A549 (cell line): ENCODE results near the gene DCBLD2. TPM values are rescaled to one million over a fixed set of nuclear protein-coding genes. Genes with fewer than 3 reads are reported as not detected.

Source experiments
- ATAC-seq, 2 experiments: fragments of 200-7000 bp in 1 of 2; fragments of >200 bp in 1 of 2; cut with Nextera tagmentation in 1 of 2; cut with Tn5 transposase in 1 of 2; 3 replicates each; pipeline versions ENCODE4 v1.8.0 to v1.9.1; 2018 to 2020; ENCODE audit warnings: mild to moderate bottlenecking in 1 of 2, moderate library complexity in 1 of 2
- CTCF ChIA-PET: fragments of 300-600 bp; sonication (Branson Sonifier 250); formaldehyde crosslinking; extraction: SDS; loops from one replicate; lab custom pipeline; 2021; ENCODE audit warnings: antibody characterized with exemption, inconsistent platforms; lab: Yijun Ruan, JAX
- POLR2A ChIA-PET: fragments of 350-600 bp; formaldehyde crosslinking; extraction: SDS; loops from one replicate; lab custom pipeline; 2021; ENCODE audit warnings: antibody characterized with exemption, inconsistent platforms; lab: Yijun Ruan, JAX
- DNase-seq, 2 experiments: peaks; one replicate each; pipeline versions ENCODE4 v3.0.0 to v3.0.0-alpha.2; 2011 to 2016; ENCODE audit warnings: low read depth in 1 of 2, low spot score in 1 of 2
- FAIRE-seq: peaks from 2 replicates; lab custom pipeline; 2011; peaks lifted over from hg19 to GRCh38; lab: Jason Lieb, UNC
- H3K27ac ChIP-seq, 2 experiments: fragments of >200 bp; sonication (Bioruptor Twin); formaldehyde crosslinking; 3 replicates each; pipeline ENCODE4 v1.5.1; 2016 to 2017
- H3K4me1 ChIP-seq: fragments of >200 bp; sonication (Bioruptor Twin); formaldehyde crosslinking; 3 replicates; pipeline ENCODE4 v1.6.1; 2016
- H3K4me2 ChIP-seq: fragments of >200 bp; sonication (Bioruptor Twin); formaldehyde crosslinking; 3 replicates; pipeline ENCODE4 v1.6.1; 2016
- H3K4me3 ChIP-seq: fragments of >200 bp; sonication (Bioruptor Twin); formaldehyde crosslinking; 3 replicates; pipeline ENCODE4 v1.5.1; 2016
- H3K9me3 ChIP-seq: fragments of >200 bp; sonication (Bioruptor Twin); formaldehyde crosslinking; 3 replicates; pipeline ENCODE4 v1.6.1; 2016
- BHLHE40 ChIP-seq: IDR thresholded peaks from 2 replicates; pipeline ENCODE4 v1.6.1; 2012; ENCODE audit warnings: low read depth, low read length, inconsistent platforms
- CBX8 ChIP-seq: fragments of 200-600 bp; sonication (generic); IDR thresholded peaks from 2 replicates; pipeline ENCODE4 v1.6.1; 2016
- CHD4 ChIP-seq: fragments of 200-600 bp; sonication (generic); IDR thresholded peaks from 2 replicates; pipeline ENCODE4 v1.6.1; 2016; ENCODE audit warnings: antibody characterized with exemption, mild to moderate bottlenecking, borderline replicate concordance
- FOSL2 ChIP-seq, 2 experiments: fragments of 450-650 bp in 1 of 2; fragments of >200 bp in 1 of 2; sonication (Bioruptor Twin) in 1 of 2; formaldehyde crosslinking; IDR thresholded peaks; 2 replicates each; pipeline versions ENCODE4 v1.5.0 to v1.6.1; 2016 to 2020; ENCODE audit warnings: mild to moderate bottlenecking in 1 of 2, moderate library complexity in 1 of 2
- HMGXB4 ChIP-seq: fragments of 250-450 bp; sonication (Bioruptor Pico); IDR thresholded peaks from 2 replicates; pipeline ENCODE4 v1.5.0; 2021; ENCODE audit warnings: mild to moderate bottlenecking, moderate library complexity, borderline replicate concordance
- HOXA7 ChIP-seq: fragments of 250-450 bp; sonication (Bioruptor Pico); IDR thresholded peaks from 2 replicates; pipeline ENCODE4 v1.5.0; 2020; ENCODE audit warnings: mild to moderate bottlenecking, moderate library complexity
- HOXB13 ChIP-seq: fragments of 250-450 bp; sonication (Bioruptor Pico); IDR thresholded peaks from 2 replicates; pipeline ENCODE4 v1.5.0; 2020; ENCODE audit warnings: low read depth, mild to moderate bottlenecking, moderate library complexity
- KDM1A ChIP-seq: fragments of 200-600 bp; sonication (generic); IDR thresholded peaks from 2 replicates; pipeline ENCODE4 v1.6.1; 2016; ENCODE audit warnings: low read depth, mild to moderate bottlenecking
- MAX ChIP-seq: IDR thresholded peaks from 2 replicates; pipeline ENCODE4 v1.6.1; 2012
- MYC ChIP-seq: IDR thresholded peaks from 2 replicates; pipeline ENCODE4 v1.6.1; 2012; ENCODE audit warnings: mild to moderate bottlenecking, inconsistent platforms, low read length, improper control_type of control experiment, borderline replicate concordance
- RCOR1 ChIP-seq: fragments of 150-350 bp; IDR thresholded peaks from 2 replicates; pipeline ENCODE4 v1.6.1; 2014; ENCODE audit warnings: antibody characterized with exemption, low read length, low read depth
- REST ChIP-seq: fragments of 200-600 bp; sonication (generic); IDR thresholded peaks from 2 replicates; pipeline ENCODE4 v1.6.1; 2016; ENCODE audit warnings: antibody characterized with exemption, mild to moderate bottlenecking, moderate library complexity
- RFX5 ChIP-seq: fragments of 450-650 bp; IDR thresholded peaks from 2 replicates; pipeline ENCODE4 v1.7.1; 2014; ENCODE audit warnings: antibody characterized with exemption, mild to moderate bottlenecking, moderate library complexity
- RNF2 ChIP-seq: fragments of 200-600 bp; sonication (generic); IDR thresholded peaks from 2 replicates; pipeline ENCODE4 v1.6.1; 2016; ENCODE audit warnings: low read depth, mild to moderate bottlenecking, antibody characterized with exemption, moderate library complexity, borderline replicate concordance
- TFCP2L1 ChIP-seq: fragments of 250-450 bp; sonication (Bioruptor Pico); IDR thresholded peaks from 2 replicates; pipeline ENCODE4 v1.5.0; 2021; ENCODE audit warnings: mild to moderate bottlenecking
- USF2 ChIP-seq: fragments of 450-650 bp; IDR thresholded peaks from 2 replicates; pipeline ENCODE4 v1.6.1; 2014; ENCODE audit warnings: antibody characterized with exemption
- ZFP36 ChIP-seq: fragments of 450-650 bp; IDR thresholded peaks from 2 replicates; pipeline ENCODE4 v1.6.1; 2014; ENCODE audit warnings: borderline replicate concordance; ENCODE audit not compliant: partially characterized antibody
- ZSCAN20 ChIP-seq: fragments of 250-450 bp; sonication (Bioruptor Pico); IDR thresholded peaks from 2 replicates; pipeline ENCODE4 v1.8.0; 2022; ENCODE audit warnings: mild to moderate bottlenecking, moderate library complexity
- WGBS: methylation state at CpG from one replicate; pipeline ENCODE4 v1.1.6; 2017; ENCODE audit errors: missing lambda C conversion rate; 5-methylcytosine and 5-hydroxymethylcytosine counted together
- polyA plus RNA-seq, 4 experiments: library from polyadenylated mRNA; depleted of rRNA in 3 of 4; stranded (reverse); fragments of >200 nt; fragmentation: RNase III in 1 of 4; extraction: RNeasy Plus Mini Kit Qiagen cat#74134 plus additional on column Dnase treatment in 1 of 4; gene quantifications; 2 replicates in 3 of 4; 3 replicates in 1 of 4; pipeline ENCODE4 v1.2.3, GENCODE V29; 2011 to 2017
- TF ChIP-seq, protein P1 (sequence below): fragments of 250-450 bp; sonication (Bioruptor Pico); IDR thresholded peaks from 2 replicates; pipeline ENCODE4 v1.5.0; 2020; ENCODE audit warnings: low read depth, mild to moderate bottlenecking, moderate library complexity
- TF ChIP-seq, protein P2 (sequence below): IDR thresholded peaks from 2 replicates; pipeline ENCODE4 v1.6.1; 2012; ENCODE audit warnings: low read depth, borderline replicate concordance

The DCBLD2 gene
- polyA plus RNA-seq, 2 of the 4 experiments (the other 2 are of a cell fraction): 266 to 623 TPM

DNA sequence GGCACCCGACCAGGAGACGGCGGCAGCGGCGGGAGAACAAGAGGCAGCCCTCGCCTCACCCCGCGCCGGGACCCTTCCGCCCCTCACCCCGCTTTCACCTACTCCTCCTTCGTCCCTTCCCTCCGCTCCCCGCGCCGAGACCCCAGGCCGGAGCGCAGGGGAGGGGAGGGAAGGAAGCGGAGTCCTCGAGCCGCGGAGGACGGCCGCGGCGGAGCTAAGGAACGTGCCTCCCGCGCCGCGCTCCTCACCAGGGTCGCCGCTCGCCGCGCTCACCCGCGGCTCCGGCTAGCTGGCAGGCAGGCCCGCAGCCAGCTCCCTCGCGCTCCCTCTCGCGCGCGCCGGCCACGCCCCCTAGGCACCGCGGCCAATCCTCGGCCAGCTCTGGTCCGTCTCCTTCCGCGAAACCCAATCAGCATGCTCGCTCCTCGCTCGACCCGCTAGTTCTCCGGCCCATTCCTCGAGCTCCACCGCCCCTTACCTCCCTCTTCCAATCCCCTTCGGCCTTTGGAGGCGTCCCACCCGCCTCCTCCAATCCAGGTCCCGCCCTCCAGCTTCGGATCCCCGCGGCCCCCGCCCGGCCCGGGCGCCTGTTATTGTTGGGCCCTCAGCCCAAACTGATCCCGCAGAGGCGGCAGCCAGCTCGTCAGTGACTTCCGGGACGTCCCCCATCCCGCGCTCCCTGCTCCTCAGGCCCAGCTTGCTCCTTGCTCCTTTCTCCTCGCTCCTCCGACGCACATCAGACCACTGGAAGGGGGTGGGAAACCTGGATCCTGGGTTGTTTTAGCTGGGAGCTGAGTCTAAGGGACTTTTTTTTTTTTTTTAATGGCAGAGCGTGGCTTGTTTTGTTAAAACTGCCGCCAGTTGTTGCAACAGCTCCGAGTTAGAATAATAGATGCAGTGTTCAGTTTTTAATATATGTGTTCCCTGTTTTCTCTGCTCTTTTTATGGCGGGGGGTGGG, at the start of gene DCBLD2 (continued):
- no peak for TF ChIP-seq REST
- peak; percentile 53 for TF ChIP-seq RFX5
- TF ChIP-seq HOXA7 (CRISPR knock-in tag): no peak
- TF ChIP-seq CHD4: no peak
- no peak for TF ChIP-seq RNF2
- peak; percentile 49; the same call in 1 of the 2 replicates for TF ChIP-seq BHLHE40
- no peak for TF ChIP-seq TFCP2L1 (CRISPR knock-in tag)
- TF ChIP-seq HOXB13 (CRISPR knock-in tag): no peak
- TF ChIP-seq MAX: peak; percentile 50; the same call in 1 of the 2 replicates
- no peak for TF ChIP-seq ZSCAN20 (CRISPR knock-in tag)

DNA sequence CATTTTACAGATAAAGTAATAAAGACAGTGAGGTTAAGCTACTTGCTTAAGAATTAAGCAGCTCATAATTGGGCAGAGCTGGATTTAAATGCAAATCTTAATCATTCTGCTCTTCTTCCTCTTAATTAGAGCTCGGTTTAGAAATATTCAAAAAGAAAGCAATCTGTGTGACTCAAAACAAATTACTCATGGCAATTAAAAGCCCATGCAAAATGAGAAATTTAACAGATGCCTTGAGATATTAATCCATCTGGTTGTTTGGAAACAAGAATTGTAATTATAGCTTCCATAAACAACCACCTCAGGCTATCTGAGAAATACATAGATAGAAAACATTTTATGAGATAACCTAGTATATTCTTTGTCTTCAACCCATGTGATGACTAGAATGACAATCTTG, 44.2 kb upstream of the DCBLD2 start:
- no peak for DNase-seq
- CTCF ChIA-PET: interaction anchor here (1.2 to 1.3 kb wide), 2 partner anchors 15 to 18 kb away, joined by 3 read pairs; no protein-coding TSS in a partner anchor
- 79% methylated on average over 1 of the region's 1 CpG for WGBS
- Histone ChIP-seq H3K4me2 (no peak overlapping the region), H3K27ac (no peak overlapping the region), H3K4me1 (no peaks in the 10 kb centered on the region), H3K9me3 (no peaks in the 10 kb centered on the region)
- FAIRE-seq: no peak
- ATAC-seq: no peak
- POLR2A ChIA-PET: interaction anchor here (0.6 kb wide), 1 partner anchor 45 kb away, joined by 3 read pairs; no protein-coding TSS in a partner anchor
- TF ChIP-seq ZFP36 (no peak), USF2 (no peak), FOSL2 (IDR thresholded peaks at IDR 0.05) (no peak), FOSL2 (CRISPR knock-in tag; IDR thresholded peaks at IDR 0.05) (no peak)
- TF ChIP-seq, all 56 proteins: peak for 0
- H3K4me3 ChIP-seq: no peak overlapping the region

- CTCF ChIA-PET: interaction anchor here (1.2 to 1.7 kb wide), 3 partner anchors 16 to 49 kb away, joined by 3 to 6 read pairs (median 3); no protein-coding TSS in a partner anchor
- POLR2A ChIA-PET: no interaction called here
Observed at GRCh38 chr3:98945101-98945524, 43.6 kb upstream of the DCBLD2 start.

DNA sequence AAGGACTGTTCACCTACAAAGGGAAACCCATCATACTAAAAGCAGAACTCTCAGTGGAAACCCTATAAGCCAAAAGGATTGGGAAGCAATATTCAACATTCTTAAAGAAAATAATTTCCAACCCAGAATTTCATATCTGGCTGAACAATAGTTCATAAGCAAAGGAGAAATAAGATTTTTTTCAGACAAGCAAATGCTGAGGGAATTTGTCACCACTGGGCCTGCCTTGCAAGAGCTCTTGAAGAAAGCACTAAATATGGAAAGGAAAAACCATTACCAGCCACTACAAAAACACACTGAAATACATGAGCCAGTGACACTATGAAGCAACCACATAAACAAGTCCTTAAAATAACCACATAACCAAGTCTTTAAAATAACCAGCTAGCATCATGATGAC, 28.9 kb upstream of the DCBLD2 start:
- no peaks in the 10 kb centered on the region for H3K4me1 ChIP-seq
- no peak overlapping the region for H3K27ac ChIP-seq
- ATAC-seq (no peak), DNase-seq (peak in 1 of 2 experiments; percentile 66), FAIRE-seq (no peak)
- ChIA-PET CTCF (no interaction called here), POLR2A (interaction anchor here (1.1 kb wide), 1 partner anchor 28 kb away, joined by 3 read pairs; the partner anchor contains the start of gene DCBLD2)
- H3K4me2 ChIP-seq: no peak overlapping the region
- H3K4me3 ChIP-seq: no peak overlapping the region
- H3K9me3 ChIP-seq: peaks cover 69% of the 10 kb centered on the region
- TF ChIP-seq CBX8 (no peak), HMGXB4 (CRISPR knock-in tag) (no peak), ZFP36 (no peak), RCOR1 (no peak), MYC (no peak)
- TF ChIP-seq, protein P1, sequence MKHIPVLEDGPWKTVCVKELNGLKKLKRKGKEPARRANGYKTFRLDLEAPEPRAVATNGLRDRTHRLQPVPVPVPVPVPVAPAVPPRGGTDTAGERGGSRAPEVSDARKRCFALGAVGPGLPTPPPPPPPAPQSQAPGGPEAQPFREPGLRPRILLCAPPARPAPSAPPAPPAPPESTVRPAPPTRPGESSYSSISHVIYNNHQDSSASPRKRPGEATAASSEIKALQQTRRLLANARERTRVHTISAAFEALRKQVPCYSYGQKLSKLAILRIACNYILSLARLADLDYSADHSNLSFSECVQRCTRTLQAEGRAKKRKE: no peak
- TF ChIP-seq, protein P2, sequence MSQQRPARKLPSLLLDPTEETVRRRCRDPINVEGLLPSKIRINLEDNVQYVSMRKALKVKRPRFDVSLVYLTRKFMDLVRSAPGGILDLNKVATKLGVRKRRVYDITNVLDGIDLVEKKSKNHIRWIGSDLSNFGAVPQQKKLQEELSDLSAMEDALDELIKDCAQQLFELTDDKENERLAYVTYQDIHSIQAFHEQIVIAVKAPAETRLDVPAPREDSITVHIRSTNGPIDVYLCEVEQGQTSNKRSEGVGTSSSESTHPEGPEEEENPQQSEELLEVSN: no peak

More at GRCh38 chr3:98945101-98945524, 43.6 kb upstream of the DCBLD2 start:
- Histone ChIP-seq H3K9me3 (0 out of 3 replicates have a peak, but pooled peaks cover 3% of the 10 kb centered on the region), H3K4me2 (no peak overlapping the region), H3K4me1 (no peaks in the 10 kb centered on the region), H3K27ac (no peak overlapping the region), H3K4me3 (no peak overlapping the region)
- no peak for FAIRE-seq
- DNase-seq: no peak
- 98% methylated on average over 1 of the region's 1 CpG for WGBS
- TF ChIP-seq KDM1A: no peak
- no peak for ATAC-seq
